HG03097 (cell line): ENCODE measurements around the gene MFAP2.
"Not testable (repeated sequence)": the region's sequence is repeated elsewhere in the genome, so short reads cannot be mapped to it uniquely, and the experiment has no call there.

Experiments
- ATAC-seq: cut with Tn5 transposase; IDR thresholded peaks from one replicate; pipeline ENCODE4 v1.9.1; 2021; ENCODE audit not compliant: unreplicated experiment, low FRiP score

The MFAP2 gene

DNA sequence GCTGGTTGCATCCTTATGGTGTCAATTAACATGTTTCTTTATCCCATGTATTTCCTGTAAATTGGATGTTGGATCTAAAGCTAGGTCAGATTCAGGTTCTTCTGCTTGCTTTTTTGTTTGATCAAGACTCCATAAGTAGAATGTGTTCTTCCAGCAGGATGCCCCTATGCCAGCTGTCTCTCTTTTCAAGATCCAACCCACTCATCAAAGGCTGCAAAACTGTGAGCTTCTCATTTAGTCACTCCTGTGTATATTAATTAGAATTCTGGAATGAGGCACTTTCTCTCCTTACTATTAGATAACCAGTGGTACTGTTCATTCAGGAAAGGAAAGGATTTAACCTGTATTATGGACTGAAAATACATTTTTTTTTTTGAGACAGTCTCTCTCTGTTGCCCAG is 46.5 kb downstream of the MFAP2 start:
- not testable (repeated sequence) for ATAC-seq

DNA sequence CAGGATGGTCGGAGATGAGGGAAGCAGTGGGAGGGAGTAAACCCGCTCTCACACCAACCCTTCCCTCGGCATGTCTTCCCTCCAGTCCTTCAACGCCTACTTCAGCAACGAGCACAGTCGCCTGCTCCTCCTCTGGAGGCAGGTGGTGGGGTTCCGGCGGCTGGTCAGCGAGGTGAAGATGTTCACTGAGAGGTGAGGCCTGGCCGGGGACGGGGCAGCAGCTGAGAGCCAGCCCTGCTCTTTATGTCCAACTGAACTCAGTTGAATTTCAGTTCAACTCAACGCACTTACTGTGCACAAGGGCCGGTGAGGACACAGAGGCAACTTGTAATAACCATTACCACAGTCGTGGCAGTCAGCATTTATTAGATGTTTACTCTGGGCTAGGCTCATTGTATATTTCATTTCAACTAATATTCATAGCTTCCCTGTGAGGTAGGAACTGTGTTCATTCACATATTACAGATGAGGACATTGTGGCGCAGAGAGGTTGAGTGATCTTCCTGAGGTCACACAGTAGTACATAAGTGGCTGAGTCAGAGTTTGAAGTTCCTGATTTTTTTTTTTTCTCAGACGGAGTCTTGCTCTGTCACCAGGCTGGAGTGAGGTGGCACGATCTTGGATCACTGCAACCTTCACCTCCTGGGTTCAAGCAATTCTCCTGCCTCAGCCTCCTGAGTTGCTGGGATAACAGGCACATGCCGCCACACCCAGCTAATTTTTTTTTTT is 49.0 kb downstream of the MFAP2 start:
- ATAC-seq: not testable (repeated sequence)

DNA sequence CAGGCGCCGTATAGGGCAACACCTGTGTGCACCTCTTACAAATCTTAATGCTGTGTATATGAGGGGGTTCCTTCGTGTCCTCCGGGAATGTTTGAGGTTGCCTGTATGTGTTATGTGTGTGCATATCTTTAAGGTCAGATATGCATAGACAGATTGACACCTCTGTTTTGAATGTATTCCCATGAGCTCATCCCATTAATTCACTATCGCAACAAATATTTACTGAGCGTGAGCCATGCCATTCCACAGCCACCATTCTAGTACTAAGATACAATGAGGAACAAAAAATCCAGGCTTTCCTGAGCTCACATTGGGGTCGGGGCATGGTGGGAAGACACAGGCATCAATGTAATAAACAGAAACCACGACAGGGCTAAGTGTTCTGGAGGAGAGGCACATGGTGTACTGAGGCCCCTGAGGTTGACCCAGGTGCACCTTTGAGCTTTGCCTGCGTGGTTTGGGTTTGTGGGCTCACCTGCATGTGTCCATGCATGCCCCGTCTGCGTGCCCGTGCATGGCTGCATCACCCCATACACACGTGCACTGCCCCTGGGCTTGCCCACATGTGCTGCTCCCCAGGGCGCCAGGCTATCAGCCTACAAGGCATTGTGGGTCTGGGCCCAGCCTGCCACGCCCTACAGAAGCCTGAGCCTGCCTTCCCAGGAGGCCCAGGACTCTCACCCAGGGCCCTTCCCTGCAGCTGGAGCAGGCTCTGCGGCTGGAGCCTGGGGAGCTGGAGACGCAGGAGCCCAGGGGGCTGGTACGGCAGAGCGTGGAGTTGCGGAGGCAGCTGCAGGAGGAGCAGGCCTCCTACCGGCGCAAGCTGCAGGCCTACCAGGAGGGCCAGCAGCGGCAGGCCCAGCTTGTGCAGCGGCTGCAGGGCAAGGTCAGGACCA is 51.0 kb downstream of the MFAP2 start:
- not testable (repeated sequence) for ATAC-seq

DNA sequence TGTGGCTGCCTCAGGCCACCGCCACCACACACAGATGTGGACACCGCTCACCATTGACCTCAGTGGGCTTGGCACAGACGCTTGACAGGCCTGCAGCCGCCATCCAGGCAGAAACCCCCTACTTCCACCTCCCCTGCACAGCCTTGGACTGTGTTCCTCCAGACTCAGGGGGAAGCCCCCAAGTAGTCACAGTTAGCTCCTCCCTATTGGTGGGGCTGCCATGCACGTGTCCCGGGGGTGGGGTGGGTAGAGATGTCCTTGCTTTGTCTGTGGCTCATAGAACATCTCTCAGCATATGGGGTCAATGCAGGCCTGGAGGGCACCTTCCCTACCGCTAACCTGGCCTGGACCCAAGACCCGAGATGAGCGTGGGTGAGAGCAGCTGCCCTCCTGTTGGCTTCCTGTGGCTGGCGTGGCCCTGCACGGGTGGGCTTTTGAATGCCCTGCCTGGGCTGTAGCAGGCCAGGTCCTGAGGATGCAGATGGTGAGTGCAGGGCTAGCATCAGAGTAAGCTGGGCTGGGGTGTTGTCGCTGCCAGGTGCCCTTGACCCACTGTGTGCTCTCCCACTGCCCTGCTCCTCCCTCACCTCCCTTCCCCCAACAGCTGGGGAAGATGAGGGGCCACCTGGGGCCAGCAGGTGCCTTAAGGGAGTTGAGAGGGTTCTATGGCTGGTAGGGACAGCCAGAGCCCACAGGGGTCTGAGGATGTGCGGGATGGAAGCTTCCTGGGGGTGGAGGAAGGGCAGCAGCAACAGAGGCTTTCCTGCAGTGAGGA is 52.5 kb downstream of the MFAP2 start:
- no peak for ATAC-seq

DNA sequence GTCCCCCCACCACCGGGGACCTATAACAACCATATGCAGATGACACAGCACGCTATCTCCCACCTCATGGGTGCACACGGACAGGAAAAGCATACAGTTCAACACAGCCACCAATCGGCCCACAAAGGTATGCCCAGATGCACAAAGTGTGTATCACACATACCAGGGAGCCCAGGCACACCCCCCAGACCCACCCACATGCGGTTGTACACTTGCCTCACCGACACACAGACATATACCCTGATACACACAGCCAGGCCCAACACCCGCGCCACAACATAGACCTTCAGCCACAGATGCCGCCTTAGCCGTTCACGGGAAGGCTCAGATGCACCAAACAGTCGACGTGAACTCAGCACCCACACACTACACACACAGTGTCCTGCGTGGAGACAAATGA is 53.2 kb downstream of the MFAP2 start:
- no peak for ATAC-seq

DNA sequence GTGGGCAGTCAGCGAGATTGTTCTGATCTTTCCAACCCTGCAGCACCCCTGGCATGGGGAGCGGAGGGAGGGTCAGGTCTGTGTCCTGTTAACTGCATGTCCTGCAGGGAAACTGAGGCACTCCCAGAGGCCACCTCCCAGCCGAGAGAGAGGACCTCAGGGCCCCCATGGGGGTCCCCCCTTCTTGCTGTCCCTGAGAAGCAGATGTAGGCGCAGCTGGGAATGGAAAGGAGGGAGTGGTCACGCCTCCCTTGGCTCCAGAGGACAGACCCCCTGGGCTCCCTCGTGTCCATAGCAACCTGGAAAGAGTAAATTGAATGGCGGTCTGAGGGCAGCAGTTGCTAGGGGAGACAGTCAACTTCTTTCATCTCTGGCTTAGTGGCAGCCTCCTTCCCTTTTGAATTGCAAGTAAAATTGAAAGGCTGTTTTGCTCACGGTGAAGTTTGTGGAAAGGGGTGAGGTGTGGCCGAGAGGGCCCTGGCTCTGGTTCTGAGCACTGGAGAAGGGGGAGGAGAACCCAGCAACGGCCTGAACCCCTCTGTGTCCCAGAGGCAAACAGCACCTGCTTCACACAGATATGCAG is 53.8 kb downstream of the MFAP2 start:
- no peak for ATAC-seq

DNA sequence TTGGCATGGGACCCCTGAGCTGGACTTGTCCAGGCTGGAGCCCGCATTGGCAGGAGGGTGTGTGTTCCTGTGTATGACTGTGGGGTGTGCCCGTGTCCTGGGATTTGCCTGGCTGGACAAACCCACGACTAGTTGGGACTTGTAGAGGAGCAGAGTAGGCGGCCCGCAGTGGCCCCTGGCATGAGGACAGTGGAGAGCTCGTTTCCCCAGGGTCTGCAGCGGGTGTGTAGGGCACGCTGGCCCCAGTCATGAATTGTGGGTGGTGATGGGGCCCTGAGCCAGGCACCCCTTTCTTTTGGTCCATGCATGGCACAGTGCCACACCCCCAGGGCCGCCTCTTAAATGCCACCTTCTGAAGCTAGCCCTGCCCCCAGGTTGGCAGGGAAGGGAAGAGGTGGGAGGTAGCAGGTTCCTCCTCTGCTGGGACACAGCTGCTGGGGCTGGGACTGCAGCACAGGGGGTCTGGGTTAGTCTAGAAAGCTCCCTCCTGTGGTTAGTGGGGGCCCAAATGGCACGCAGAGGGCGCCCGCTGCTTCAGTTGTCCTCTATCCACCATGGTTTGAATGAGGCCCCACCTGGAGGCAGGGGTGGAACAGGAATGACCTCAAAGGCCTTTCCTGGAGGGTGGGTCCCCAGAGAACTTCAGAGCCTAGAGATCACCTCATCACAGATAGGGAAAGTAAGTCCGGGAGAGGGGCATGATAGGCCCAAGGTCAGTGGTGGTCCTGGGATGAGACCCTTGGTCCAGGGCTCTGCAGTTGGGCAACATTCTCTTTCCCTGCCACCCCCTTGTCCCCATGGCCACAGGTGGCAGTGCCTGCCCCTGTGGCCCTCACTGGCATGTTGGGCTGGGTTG is 54.6 kb downstream of the MFAP2 start:
- ATAC-seq: no peak

DNA sequence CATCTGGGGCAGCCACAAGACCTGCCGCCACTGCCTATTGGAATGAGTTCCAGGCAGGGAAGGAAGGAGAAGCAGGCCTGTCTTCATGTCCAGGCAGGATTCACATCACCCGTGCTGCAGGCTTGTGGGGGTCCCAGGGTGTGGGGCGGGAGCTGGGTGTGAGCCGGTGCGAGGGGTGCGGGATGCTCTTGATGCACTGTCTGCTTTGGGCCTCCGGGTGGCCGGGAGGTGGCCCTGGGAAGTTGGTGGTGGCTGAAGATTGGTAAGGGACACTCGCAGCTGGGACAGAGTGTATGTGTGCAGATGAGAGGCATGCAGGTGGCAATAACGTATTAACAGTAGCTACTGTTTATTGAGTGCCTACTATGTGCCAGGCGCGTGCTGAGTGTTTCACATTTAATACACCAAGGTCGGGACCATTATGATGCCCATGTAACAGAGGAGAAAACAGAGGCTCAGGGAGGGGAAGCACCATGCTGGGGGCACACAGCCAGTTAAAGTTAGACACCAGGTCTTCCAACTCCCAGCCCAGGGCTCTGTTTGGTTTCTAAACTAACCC is 55.4 kb downstream of the MFAP2 start:
- ATAC-seq: no peak
